Mucosa of stomach (tissue), 1 donor: Measurements from ENCODE around the gene BATF.

Experiments
- H3K27me3 ChIP-seq: one replicate; pipeline ENCODE4 v1.7.0; 2013; ENCODE audit warnings: mild to moderate bottlenecking, low read length; ENCODE audit not compliant: control insufficient read depth, insufficient read depth
- H3K36me3 ChIP-seq: one replicate; pipeline ENCODE4 v1.7.0; 2013; ENCODE audit warnings: low read length; ENCODE audit not compliant: control insufficient read depth, insufficient read depth
- H3K4me1 ChIP-seq: one replicate; pipeline ENCODE4 v1.7.0; 2013; ENCODE audit warnings: mild to moderate bottlenecking, low read length; ENCODE audit not compliant: control insufficient read depth, insufficient read depth
- H3K4me3 ChIP-seq: one replicate; pipeline ENCODE4 v1.7.0; 2013; ENCODE audit warnings: low read length
- H3K9ac ChIP-seq: one replicate; pipeline ENCODE4 v1.7.0; 2013; ENCODE audit warnings: mild to moderate bottlenecking, low read length, moderate library complexity
- H3K9me3 ChIP-seq: one replicate; pipeline ENCODE4 v1.7.0; 2013; ENCODE audit warnings: mild to moderate bottlenecking, low read length, moderate library complexity; ENCODE audit not compliant: control insufficient read depth
- donor health status: Pancreatic carcinoma.

Gene BATF

DNA sequence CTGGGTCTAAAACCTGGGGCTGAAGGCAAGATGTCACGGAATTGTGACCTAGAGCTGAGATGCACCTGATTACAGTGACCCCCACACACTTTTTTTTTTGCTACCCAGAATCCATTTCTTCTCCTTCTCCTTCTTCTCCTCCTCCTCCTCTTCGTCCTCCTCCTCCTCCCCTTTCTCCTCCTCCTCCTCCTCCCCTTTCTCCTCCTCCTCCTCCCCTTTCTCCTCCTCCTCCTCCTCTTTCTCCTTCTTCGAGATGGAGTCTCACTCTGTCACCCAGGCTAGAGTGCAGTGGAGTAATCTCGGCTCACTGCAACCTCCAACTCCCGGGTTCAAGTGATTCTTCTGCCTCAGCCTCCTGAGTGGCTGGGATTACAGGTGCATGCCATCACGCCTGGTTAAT, 36.8 kb downstream of the BATF start:
- Histone ChIP-seq H3K9me3 (no peaks in the 10 kb centered on the region), H3K4me3 (no peak overlapping the region), H3K9ac (no peak overlapping the region), H3K36me3 (no peaks in the 10 kb centered on the region), H3K4me1 (no peaks in the 10 kb centered on the region), H3K27me3 (no peaks in the 10 kb centered on the region)

DNA sequence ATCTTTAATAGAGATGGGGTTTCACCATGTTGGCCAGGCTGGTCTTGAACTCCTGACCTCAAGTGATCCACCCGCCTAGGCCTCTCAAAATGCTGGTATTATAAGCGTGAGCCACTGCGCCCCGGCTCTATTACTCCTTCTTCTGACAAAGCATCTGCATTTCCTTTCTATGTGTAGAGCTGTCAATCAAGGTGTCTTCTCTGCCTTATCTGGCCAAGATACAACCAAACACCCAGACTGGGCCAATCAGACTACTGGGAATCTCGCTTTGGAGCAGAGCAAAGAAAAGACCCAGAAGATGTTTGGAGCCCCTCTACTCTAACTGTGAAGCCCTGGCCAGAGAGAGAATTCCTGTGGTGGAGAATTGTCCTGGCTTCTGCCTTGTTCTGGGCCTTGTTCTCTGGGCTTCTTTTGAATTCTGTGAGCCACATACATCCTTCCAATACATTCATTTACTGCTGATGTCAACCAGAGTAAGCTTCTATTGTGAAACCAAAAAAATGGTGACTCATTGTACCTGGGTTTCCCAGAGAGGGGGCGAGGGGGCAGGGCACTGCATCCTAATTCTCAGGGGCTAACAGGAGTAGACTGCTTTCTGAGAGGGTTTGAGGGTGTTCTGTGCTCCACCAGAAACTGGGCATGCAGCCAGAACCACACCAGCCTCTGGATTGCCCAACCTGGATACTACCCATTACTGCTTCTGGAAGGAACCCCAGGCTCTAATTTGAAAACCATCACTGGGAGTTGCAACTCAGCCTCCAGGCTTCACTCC, 37.4 kb downstream of the BATF start:
- Histone ChIP-seq H3K9ac (no peak overlapping the region), H3K4me1 (no peaks in the 10 kb centered on the region)

DNA sequence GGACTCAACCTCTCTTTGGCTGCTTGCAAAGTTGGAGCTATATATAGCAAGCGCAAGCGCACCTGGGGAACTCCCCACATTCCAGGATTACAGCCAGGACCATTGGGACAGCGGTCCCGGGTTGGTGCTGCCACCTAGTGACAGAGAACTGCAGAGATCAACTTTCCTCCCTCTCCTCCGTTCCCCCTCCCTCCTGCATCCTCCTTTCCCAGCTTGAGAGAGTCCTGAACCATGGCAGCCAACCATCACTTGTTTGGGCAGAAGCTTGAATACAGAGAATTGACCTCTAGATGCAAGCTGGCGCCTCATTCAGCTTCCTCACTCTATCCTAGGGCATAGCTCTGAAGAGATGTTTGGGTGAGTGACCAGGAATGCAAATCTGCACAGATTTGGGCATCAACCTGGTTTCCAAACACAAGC, 38.8 kb downstream of the BATF start:
- H3K36me3 ChIP-seq: no peaks in the 10 kb centered on the region
- no peak overlapping the region for H3K9ac ChIP-seq
- H3K27me3 ChIP-seq: no peaks in the 10 kb centered on the region
- H3K4me3 ChIP-seq: no peak overlapping the region
- no peaks in the 10 kb centered on the region for H3K9me3 ChIP-seq
- H3K4me1 ChIP-seq: no peaks in the 10 kb centered on the region

More for the DNA sequence above, 37.4 kb downstream of the BATF start:
- Histone ChIP-seq H3K4me3 (no peak overlapping the region), H3K27me3 (no peaks in the 10 kb centered on the region), H3K9me3 (no peaks in the 10 kb centered on the region), H3K36me3 (no peaks in the 10 kb centered on the region)

DNA sequence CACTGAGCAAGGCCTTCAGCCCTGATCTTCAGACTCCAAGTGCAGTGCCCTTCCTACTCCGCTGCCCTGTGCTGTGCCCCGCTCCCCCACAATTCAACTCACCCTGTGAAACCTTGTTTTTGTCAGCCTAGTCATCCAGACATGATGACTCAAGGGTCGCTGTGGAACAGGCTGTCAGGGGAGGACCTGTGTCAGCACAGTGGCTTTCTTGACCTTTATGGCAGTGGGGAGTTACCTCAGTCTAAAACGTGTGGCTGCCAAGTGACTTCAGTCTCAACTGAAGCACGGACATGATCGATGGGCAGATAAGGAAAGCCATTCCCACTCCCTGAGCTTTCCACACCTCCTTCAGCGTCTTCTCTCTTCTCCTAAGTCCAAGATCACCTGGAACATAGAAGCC, 39.8 kb downstream of the BATF start:
- H3K27me3 ChIP-seq: no peaks in the 10 kb centered on the region
- no peak overlapping the region for H3K4me3 ChIP-seq
- no peaks in the 10 kb centered on the region for H3K4me1 ChIP-seq
- no peak overlapping the region for H3K9ac ChIP-seq
- no peaks in the 10 kb centered on the region for H3K9me3 ChIP-seq
- H3K36me3 ChIP-seq: no peaks in the 10 kb centered on the region

DNA sequence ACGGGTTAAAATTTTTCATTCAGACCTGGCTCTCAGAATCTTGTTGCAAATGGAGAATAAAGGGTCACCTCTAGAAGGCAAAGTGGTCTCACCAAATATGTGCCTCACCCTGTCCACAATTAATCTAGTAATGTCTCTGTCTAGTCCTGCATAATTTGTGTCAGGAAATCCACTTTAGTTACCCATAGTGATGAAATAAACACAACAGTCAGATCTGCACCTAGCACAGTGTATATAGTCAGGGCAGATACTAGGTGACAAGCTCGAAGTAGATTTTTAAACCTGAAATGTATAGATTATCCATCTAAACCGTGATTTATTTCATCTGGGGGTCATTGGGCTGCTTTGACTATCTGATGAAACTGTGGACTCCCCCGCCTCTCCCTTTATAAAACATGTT, 40.2 kb downstream of the BATF start:
- Histone ChIP-seq H3K9ac (no peak overlapping the region), H3K36me3 (no peaks in the 10 kb centered on the region), H3K27me3 (no peaks in the 10 kb centered on the region), H3K9me3 (no peaks in the 10 kb centered on the region), H3K4me3 (no peak overlapping the region), H3K4me1 (no peaks in the 10 kb centered on the region)

DNA sequence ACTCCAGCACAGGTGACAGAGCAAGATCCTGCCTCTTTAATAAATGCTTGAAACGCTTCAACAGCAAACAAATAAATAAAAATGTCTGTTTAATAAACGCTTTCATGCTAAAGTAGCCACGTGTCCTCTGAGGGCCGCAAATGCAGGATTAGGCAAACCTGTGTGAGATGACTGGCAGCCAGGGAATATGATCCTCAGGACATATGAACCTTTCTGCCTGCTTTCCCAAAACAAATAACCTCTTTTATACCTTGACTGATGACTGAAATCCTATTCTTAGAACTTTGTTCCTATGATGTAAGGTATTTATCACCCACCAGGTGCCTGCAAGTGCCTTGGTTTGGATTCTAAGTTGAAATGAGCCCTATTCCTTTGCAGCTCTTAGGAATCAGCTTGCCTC, 41.7 kb downstream of the BATF start:
- Histone ChIP-seq H3K9ac (no peak overlapping the region), H3K4me3 (no peak overlapping the region), H3K4me1 (no peaks in the 10 kb centered on the region), H3K27me3 (no peaks in the 10 kb centered on the region), H3K36me3 (no peaks in the 10 kb centered on the region), H3K9me3 (no peaks in the 10 kb centered on the region)

DNA sequence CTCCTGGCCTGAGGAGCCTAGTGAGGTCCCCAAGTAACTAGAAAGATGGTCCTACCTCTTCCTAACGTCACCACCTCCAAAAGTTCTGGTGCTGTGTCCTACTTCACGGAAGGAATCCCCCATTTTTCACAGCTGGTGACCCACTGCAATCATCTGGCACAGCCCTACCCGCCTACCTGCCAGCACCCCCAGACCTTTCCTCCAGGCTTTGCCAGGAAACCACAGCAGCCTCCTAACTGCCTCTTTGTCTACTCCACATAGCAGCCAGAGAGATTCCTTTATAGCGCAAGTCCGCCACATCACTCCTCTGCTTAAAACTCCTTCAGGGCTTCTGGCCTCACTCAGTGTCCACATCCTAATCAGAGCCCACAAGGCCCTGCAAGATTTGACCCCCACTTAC, 42.8 kb downstream of the BATF start:
- Histone ChIP-seq H3K27me3 (peaks cover 4% of the 10 kb centered on the region), H3K4me1 (no peaks in the 10 kb centered on the region), H3K9me3 (no peaks in the 10 kb centered on the region), H3K4me3 (no peak overlapping the region), H3K9ac (no peak overlapping the region), H3K36me3 (no peaks in the 10 kb centered on the region)

DNA sequence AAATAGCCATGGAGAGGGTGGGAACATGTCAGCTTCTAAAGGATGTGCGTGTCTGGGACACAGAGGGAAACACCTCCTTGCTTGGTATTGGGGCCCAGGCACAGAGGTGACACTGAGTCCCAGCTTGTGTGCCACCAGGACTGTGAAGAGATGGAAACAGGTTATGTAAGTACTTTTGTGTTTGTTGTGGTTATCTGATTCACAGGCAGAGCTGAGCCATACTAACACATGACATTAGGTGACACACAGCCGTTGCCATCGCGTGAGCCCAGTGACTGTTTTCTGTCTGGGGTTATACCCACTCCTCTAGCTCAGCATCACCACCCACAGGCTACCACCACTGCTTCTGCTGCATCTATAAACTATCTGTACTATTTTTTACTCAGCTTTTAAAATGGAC, 44.1 kb downstream of the BATF start:
- peaks cover 4% of the 10 kb centered on the region for H3K27me3 ChIP-seq
- no peaks in the 10 kb centered on the region for H3K4me1 ChIP-seq

DNA sequence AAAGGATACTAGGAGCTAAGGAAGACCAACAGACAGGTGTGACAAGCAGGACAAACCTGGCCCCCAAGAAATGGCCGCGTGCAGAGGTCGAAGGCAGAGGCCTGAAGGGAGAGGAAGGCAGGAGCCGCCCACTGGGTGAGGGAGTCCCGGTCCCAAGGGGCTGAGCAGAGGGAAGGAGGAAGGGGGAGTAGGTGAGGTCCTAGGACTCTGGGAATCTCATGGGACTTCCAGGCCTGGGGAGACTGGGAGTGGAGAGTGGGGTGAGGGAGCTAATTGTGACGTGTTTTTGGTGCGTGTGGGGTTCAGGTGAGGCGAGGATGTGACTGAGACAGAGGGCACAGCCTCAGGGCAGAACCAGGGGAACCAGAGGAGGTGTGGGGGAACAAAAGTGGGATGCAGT, 44.5 kb downstream of the BATF start:
- Histone ChIP-seq H3K4me1 (no peaks in the 10 kb centered on the region), H3K27me3 (peaks cover 4% of the 10 kb centered on the region), H3K9me3 (no peaks in the 10 kb centered on the region), H3K9ac (no peak overlapping the region), H3K4me3 (no peak overlapping the region), H3K36me3 (no peaks in the 10 kb centered on the region)

More for the DNA sequence above, 44.1 kb downstream of the BATF start:
- Histone ChIP-seq H3K4me3 (no peak overlapping the region), H3K36me3 (no peaks in the 10 kb centered on the region), H3K9ac (no peak overlapping the region), H3K9me3 (no peaks in the 10 kb centered on the region)

DNA sequence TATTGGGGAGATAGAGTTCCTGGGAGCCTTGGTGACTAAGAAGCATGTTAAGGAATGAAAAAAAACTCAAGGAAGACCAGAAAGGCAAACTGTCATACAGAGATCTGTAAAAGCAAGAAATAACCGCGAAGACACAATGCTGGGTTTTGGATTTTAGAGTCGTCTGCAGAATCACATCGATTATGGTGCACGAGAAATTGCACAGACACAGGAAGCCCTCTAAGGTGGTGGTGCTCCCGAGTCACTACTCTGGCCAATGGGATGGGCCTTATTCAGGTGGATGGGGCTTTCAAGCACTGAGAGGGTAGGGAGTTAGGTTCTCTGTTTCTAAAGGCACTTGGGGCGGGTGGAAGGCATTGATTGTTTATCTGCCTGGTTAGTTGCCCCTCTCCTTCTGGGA, 45.9 kb downstream of the BATF start:
- Histone ChIP-seq H3K27me3 (peaks cover 4% of the 10 kb centered on the region), H3K4me1 (no peaks in the 10 kb centered on the region), H3K36me3 (no peaks in the 10 kb centered on the region), H3K9me3 (no peaks in the 10 kb centered on the region), H3K4me3 (no peak overlapping the region), H3K9ac (no peak overlapping the region)

DNA sequence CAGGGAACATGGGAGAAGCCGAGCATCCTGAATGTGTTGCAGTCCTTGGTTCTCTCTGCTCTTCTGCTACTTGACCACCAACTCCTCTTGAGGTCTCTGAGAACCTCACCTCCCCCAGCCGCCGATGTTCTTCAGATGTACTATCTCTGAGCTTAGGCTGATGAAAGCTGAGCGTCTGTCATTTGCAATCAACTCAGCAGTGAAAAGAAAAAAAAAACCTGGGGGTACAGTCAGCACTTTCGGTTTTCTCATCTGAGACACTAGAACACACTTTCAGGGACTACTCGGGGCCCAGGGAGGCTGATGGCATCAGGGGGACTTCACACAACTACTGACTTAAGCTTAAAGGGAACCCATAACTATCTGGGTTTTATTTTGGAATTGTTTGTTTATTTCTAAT, 46.5 kb downstream of the BATF start:
- no peaks in the 10 kb centered on the region for H3K9me3 ChIP-seq
- no peaks in the 10 kb centered on the region for H3K4me1 ChIP-seq
- no peak overlapping the region for H3K4me3 ChIP-seq
- H3K36me3 ChIP-seq: no peaks in the 10 kb centered on the region
- H3K27me3 ChIP-seq: peaks cover 4% of the 10 kb centered on the region
- H3K9ac ChIP-seq: no peak overlapping the region

DNA sequence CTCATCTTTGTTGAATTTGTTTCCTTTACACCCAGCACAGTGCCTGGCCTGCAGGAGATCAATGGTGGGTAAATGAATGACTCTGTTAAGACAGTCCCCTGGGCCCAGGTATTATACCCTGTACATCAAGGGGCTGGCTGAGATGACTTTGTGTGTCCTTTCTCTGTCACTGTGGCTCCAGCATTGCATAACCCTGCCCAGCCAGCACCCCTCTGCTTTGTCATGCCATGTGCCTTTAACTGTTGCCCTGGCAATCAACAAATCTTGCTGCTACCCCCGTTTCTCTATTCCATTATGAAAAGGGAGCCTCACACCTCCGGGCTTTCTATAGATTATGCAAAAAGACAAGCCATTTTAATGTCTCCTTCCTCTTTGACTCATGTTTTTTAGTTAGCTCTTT, 48.5 kb downstream of the BATF start:
- Histone ChIP-seq H3K36me3 (no peaks in the 10 kb centered on the region), H3K9ac (no peak overlapping the region), H3K4me1 (no peaks in the 10 kb centered on the region), H3K27me3 (peaks cover 4% of the 10 kb centered on the region), H3K4me3 (no peak overlapping the region), H3K9me3 (no peaks in the 10 kb centered on the region)

DNA sequence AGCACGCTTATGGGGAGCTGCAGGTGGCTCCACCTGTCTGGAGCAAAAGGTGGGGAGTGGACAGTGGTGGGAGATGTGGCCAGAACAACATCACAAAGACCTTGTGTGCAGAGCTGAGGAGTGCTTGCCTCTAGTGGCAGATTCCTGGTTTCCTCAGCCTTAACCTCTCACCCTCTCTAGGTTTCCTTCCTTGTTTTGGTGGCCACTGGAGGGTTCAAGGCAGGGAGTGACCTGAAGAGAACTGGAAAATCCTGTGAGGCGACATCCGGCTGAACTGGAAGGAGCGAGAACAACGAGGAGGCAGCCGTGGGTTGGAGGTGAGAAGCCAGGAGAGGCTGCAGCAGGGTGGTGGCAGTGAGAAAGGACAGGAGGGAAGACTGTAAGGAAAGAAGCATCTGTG, 49.8 kb downstream of the BATF start:
- no peaks in the 10 kb centered on the region for H3K36me3 ChIP-seq
- H3K27me3 ChIP-seq: peaks cover 4% of the 10 kb centered on the region
- no peak overlapping the region for H3K4me3 ChIP-seq
- no peak overlapping the region for H3K9ac ChIP-seq
- no peaks in the 10 kb centered on the region for H3K4me1 ChIP-seq
- H3K9me3 ChIP-seq: no peaks in the 10 kb centered on the region
